Uterus (tissue), 2 donors: ENCODE data around the gene ZIC1.

Source experiments
- CTCF ChIP-seq, 4 experiments: fragments of 200-600 bp in 2 of 4; fragments of 450-650 bp in 2 of 4; sonication (generic) in 2 of 4; IDR thresholded peaks; one replicate each; pipeline ENCODE4 v1.5.1; 2016 to 2019; ENCODE audit warnings: antibody characterized with exemption in 4 of 4, mild to moderate bottlenecking in 2 of 4, moderate library complexity in 1 of 4
- POLR2A ChIP-seq, 2 donors: fragments of 450-650 bp; IDR thresholded peaks; one replicate each; pipeline ENCODE4 v1.6.1; 2016; ENCODE audit warnings: antibody characterized with exemption in 2 of 2, mild to moderate bottlenecking in 1 of 2, moderate library complexity in 1 of 2

- no peak for TF ChIP-seq POLR2A (IDR thresholded peaks at IDR 0.05)
- TF ChIP-seq CTCF (IDR thresholded peaks at IDR 0.05): no peak
Observed at GRCh38 chr3:147412917-147413685, 3.9 kb downstream of the ZIC1 start.
